Measurements from ENCODE around the gene DLGAP1.
"Not testable (repeated sequence)": the region's sequence is repeated elsewhere in the genome, so short reads cannot be mapped to it uniquely, and the experiment has no call there.

Gene DLGAP1

DNA sequence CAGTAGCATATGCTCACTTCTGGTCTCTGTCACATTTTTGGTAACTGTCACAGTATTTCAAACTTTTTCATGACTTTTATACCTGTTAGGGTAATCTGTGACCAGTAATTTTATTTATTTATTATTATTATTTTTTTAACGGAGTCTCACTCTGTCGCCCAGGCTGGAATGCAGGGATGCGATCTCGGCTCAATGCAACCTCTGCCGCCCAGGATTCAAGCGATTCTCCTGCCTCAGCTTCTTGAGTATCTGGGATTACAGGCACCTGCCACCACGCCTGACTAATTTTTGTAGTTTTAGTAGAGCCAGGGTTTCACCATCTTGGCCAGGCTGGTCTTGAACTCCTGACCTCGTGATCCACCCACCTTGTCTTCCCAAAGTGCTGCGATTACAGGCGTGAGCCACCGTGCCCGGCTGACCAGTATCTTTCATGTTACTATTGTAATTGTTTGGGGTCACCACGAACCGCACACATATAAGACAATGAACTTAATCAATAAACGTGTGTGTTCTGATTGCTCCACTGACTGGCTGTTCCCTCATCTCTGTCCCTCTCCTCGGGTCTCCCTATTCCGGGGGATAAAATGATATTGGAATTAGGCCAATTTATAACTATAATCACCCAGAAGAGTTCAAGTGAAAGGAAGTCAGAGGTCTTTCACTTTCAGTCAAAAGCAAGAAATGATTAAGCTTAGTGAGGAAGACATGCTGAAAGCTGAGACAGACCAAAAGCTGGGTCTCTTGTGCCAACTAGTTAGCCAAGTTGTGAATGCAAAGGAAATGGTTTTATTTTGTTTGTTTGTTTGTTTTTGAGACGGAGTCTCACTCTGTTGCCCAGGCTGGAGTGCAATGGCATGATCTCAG lies 982.2 kb downstream of the DLGAP1 start:
- DNase-seq: no peak

DNA sequence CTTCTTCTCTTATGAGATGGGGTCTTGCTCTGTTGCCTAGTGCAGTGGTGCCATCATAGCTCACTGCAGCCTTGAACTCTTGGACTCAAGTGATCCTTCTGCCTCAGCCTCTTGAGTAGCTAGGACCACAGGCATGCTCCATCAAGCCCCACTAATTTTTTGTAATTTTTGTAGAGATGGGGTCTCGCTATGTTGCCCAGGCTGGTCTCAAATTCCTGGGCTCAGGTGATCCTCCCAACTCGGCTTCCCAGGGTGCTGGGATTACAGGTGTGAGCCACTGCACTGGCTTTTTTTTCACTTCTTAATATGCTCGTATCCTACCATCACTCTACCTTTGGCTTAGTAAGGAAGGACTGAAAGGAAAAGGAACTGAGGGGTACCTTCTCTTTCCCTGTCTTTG lies 983.0 kb downstream of the DLGAP1 start:
- not testable (repeated sequence) for DNase-seq

DNA sequence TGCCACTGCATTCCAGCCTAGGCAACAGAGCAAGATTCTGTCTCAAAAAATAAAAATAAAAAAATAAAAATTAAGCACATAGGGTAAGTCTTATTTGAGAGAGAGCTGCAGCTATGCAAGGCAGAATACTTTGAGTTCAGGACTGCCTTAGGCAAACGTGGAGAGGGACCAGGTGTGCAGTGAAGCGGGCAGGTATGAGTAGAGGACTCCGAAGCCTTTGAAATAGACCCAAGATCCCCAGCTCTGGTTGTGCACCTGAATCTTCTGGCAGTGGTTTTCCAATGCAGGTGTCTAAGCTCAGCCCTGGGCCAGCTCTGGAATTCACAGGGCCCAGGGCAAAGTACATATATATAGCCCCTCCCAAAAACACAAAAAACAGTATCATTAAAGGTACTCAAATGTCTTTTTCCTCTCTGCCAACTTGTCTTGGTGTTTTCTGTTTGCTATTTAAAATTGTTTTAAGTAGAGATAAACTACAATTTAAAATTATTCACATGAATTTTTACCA lies 983.9 kb downstream of the DLGAP1 start:
- no peak for DNase-seq

DNA sequence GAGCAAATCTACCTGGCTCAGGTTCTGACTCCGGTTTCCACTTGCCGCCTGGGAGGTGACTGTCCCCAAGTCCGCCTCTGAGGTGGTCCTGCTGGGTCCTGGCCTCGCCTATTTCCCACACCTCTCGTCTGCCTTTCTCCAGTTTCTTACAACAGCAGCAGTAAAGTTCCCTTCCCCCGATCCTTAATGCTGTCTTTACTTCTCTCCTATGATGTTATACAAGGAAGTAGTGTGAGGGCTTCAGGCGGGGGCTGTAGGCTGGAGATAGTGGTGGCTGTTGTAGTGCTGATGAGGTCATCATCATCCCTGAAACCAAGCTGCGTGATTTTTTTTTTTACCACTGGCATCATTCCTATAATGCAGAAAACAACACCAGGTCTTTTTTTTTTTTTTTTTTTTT lies 986.3 kb downstream of the DLGAP1 start:
- DNase-seq: no peak

DNA sequence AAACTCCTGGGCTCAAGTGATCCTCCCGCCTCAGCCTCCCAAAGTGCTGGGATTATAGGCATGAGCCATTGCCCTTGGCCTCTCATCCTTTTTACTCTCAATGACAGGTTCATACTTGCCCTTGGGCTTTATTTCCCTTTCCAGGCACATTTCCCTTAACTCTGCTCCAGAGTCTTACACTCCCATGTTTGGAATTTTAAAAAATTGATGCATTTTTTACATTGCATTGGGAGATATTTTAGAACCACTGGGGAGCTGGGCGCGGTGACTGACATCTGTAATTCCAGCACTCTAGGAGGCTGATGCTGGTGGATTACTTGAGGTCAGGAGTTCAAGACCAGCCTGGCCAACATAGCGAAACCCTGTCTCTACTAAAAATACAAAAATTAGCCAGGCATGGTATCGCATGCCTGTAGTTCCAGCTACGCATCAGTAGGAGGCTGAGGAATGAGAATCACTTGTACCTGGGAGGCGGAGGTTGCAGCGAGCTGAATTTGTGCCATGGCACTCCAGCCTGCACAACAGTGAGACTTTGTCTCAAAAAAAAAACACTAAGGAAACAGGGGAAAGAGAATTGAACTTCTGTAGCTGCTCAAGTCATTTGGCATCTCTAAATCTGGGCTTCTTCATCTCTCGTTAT lies 986.9 kb downstream of the DLGAP1 start:
- no peak for DNase-seq

DNA sequence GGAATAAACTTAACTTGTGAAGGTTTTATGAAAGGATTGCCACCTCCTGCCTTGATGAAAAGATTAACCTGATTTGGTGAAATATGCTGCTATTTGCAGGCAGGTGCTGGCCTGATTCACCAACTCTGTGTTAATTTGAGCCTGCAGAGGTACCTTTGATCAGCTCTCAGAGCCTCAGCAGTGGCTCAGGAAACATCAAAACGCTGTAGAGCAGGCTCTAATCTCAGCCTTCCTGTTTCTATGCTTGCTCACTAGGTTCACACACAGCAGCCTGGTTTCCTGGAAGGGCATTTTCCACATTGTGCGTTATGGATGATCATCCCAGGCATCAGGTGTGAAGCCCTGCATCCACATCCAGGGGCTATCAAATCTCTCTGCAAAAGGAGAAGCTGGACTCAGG lies 988.2 kb downstream of the DLGAP1 start:
- DNase-seq: no peak

DNA sequence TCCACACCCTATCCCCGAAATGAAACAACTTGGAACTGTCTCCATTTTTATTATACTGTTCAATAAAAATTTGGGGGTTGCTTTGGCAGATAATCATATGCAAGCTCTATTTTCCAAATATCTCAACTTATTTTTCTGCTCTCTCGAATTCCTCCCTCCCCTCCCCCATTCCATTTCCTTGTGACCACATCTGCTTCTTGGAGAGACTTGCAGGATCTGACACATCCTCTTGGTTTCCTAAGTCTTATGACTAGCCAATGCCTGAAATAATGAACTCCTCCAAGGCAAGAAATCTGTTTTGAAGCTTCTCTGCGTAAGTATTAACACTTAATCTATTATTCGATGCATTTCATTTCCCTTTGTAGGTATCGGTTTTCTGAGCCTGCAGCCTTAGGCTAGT lies 989.1 kb downstream of the DLGAP1 start:
- no peak for DNase-seq

DNA sequence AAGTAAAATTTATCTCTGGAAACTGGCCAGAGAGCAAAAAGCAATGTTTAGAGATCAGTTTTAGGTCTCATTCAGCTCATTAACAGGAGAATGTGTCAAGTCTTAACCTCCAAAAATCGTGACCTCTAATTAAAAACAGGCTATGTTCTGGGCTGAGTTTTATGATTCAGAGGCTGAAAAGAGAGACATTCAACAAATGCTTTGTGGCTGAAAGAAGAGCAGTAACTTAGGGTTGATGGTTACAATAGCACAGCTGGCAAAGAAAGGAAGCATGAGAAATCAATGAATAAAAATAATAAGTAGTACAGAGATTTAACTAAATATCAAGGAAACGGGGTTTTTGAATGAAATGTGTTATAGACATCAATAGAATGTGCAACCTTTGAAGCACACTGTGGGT lies 992.1 kb downstream of the DLGAP1 start:
- no peak for DNase-seq

DNA sequence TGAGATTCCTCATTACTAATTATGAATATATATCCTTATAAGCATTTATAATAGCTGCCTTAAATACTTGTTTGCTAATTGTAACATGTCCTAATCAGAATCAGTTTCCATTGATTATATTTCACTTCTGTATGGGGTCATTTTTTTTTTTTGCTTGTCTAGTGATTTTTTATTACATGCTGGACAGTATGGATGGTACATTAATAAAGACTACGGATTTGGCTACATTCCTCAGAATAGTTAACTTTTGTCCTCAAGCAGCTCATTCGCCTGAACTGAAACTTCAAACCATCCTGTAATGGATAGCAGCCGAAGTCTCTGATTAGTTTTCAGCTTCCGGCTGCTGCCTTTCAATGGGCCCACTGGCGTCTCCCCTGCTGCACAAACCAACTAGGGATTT lies 993.4 kb downstream of the DLGAP1 start:
- no peak for DNase-seq

DNA sequence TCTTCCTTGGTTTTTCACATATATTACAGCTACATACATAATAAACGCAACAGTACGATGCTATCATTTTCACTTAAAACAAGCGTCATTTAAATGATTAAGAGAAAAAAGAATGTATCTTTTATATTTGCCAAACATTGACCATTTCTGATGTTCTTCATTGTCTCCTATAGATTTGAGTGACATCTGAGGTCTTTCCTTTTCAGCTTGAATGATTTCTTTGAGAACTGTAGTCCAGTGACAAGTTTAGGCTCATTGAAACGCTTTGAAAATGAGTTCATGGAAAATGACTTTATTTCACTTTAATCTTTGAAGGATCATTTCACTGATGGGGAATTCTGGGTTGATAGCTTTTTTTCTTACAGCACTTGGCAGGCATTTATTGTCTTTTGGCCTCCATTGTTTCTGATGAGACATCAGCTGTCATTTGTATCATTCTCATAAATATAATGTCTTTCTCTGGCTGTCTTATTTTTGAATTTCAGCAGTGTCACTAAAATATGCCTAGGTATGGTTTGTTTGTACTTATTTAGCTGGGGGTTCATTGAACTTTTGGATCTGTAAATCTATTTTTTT lies 994.2 kb downstream of the DLGAP1 start:
- DNase-seq: no peak

DNA sequence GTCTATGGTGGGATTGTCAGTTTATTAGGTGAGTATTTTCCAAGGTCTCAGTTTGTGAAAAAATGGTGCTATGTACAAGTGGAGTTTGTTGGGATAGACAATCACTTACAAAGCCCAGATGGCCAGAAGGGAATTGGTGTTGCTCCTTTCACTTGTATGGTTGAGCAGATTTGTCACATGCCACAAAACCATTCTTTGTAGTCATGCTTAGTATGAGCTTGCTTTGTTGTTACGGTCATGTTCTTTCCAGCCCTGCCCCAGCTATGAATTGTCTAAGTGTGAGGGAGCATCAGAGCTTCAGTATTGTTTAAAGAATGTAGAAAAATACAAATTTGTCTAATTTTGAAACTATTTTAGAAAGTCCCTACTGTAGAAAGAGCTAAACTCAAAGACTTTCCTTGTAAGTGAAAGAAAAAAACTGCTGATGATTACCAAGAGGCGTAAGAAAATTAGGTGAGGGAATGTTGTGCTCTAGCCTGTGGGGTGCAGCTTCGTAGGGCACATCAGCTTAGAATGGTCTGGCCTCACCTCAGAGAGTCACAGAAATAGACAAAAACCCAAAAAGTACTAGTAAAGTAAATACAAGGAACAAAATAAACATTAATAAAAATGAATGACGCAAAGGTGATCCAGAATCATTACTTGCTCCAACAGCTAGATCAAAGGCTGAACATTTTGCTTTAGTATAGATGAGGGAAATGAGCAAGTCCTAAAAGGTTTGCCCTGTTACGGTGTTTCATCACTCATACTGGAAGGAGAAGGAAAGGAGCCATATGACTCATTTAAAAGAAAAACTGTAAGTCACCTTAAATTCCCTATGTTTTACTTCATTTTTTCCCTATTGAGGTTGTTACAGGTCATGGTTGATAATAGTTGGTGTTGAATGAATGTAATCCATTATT lies 995.9 kb downstream of the DLGAP1 start:
- DNase-seq: no peak

DNA sequence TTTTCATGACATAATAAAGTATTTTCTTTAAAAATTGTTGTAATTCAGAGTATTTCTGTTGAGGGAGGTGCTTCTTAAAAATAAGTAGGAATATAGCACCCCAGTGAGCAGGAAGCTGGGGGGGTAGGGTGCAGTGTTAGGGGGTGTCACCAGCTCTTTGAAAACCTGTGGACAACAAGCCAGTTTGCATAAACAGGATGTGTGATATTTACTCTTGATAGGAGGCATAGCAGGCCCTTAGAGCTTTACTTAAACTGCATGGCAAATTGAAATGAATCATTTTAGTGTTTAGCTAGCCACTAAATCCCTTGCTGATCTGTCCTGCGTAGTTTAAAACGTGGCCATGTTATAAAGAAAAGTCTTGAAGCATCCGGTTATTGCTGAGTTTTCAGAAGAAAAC lies 996.7 kb downstream of the DLGAP1 start:
- DNase-seq: no peak

DNA sequence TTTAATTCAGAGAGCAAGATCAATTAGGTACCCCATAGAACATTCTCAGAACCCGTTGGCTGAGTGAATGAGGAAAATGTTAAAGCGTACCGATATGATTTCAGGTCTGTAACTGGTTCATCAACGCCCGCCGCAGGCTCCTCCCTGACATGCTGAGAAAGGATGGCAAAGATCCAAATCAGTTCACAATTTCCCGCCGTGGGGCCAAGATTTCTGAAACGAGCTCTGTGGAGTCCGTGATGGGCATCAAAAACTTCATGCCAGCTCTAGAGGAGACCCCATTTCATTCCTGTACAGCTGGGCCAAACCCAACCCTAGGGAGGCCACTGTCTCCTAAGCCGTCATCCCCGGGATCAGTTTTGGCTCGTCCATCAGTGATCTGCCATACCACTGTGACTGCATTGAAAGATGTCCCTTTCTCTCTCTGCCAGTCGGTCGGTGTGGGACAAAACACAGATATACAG lies 997.8 kb downstream of the DLGAP1 start:
- DNase-seq: no peak

DNA sequence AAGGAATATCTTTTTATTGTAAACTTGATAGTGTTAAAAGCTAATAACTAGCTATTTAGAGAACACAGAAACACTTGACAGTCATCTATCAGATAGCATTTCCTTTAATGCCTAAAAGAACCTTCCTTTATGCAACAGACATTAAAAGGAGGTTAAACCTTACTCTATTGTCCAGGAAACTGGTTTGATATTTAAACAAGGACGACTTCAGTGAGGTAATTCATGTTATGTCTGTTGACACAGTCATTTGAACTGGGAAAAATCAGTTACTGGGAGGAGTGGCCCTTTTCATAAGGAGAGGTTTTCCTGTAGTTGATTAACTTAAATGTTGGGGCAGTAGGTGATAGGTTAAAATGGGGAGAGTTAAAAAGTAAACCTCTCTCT lies 998.4 kb downstream of the DLGAP1 start:
- DNase-seq: no peak

DNA sequence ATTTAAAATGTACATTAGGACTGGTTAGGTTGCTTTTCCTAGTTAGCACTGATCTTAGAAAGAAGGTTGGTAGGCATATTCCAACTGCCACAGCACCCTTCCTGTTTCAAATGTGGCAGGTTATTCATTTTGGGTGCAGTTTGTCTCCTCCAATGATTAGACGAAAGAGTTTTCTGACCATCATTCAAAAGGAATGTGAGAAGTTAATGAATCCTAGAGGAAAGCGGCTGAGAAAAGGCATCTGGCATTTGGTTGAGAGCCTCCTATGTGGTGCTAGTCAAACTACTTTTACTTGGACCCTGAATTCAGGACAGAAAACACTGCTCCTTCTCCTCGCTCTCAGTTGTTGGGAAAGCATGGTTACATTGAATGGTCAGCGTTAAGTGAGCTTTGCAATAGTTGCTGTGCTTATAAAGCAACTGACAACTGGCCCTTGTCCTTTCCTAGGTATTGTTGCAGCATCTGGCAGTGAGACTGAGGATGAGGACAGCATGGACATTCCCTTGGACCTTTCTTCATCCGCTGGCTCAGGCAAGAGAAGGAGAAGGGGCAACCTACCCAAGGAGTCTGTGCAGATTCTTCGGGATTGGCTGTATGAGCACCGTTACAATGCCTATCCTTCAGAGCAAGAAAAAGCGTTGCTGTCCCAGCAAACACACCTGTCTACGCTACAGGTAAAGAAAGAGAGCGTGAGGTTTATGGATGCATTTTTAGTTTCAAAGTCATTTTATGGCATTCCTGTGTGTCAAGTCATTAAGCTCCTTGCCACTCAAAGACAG lies 999.0 kb downstream of the DLGAP1 start:
- no peak for DNase-seq

DNA sequence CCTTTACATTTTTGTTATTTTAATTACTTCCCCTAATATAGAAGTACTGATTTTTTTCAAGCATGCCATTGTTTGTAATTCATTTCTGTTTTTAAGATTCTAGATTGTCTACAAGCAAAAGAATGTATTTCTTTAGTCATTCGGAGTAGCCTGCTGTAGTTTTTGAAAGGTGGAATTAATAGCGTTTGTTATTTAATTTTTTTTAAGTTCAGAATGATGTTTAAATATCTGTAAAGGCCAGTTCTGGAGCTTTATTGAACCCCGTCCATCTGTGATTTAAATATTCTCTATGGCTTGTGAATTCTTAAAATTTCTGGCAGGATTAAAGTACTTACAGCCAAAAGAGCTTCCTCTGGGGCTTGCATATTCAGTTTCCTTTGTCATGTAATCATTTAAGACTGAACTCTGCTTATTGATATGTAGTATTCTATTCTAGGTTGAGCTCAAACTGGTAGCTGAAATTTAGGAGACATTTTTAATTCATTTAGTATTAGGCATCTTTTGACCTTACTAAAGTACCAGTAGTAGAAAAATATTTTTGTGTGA lies 999.9 kb downstream of the DLGAP1 start:
- no peak for DNase-seq

DNA sequence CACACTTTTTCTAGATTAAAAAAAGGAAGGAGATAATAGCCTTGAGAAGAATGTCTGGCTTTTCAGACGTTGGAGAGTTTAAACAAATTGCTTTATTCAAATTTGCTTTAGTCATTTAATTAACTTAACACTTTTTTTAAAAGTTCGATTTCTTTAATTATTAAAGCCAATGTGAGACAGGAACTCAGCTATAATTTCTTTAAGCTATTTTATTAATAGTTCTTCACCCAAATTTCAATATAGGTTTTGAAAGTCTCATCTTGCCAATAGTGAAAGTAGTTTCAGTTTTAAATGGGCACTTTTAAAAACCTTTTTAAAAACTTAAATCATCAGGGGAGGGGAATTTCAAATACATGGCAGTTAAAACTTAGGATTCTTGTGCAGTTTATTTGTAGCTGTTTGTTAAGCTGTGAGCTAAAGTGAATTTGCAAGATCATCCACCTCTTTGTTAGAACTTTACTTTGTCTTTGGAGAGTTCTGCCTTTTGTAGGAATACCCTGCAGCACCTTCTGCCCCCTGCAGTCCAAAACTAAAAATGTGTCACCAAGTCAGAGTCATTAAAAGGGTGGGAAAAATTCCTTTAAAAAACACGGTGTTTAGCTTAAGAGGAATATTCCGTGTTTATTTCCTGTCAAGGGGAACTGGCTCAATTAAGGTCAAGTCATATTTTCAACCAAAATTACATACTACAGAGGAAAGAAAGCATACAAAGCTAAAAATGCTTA lies 1000.6 kb downstream of the DLGAP1 start:
- no peak for DNase-seq

DNA sequence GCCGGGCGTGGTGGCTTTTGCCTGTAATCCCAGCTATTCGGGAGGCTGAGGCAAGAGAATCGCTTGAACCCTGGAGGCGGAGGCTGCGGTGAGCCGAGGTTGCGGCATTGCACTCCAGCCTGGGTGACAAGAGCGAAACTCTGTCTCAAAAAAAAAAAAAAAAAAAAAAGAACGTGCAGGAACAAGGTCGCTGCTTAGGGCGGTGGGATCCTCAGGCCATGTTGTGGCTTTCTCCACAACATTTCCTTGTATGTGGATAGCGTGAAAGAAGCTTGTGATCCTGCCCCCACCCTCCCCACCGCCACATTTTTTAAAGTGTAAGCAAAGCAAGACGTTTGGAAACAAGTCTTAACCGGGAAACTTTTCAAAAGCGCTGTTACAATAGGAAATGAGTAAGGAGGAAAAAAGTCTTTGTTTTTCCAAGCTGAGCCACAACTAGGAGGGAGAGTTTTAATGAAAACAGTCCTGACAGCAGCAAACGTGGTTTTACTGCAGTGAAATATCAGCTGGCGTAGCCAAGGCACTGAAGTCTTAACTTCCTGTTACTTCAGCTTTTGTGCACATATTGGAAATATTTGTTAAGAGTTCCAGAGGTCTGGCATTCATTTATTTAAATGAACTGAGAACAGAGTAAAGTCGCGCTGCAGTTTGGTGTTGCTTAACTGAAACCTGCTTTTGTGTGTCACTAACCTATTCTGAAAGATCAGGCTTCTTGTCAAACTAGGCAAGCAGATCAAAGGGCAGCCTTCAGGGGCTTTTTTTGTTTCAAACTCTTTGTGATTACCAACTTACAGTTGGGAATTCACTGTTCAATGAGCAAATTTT lies 1001.4 kb downstream of the DLGAP1 start:
- peak; percentile 35 for DNase-seq

DNA sequence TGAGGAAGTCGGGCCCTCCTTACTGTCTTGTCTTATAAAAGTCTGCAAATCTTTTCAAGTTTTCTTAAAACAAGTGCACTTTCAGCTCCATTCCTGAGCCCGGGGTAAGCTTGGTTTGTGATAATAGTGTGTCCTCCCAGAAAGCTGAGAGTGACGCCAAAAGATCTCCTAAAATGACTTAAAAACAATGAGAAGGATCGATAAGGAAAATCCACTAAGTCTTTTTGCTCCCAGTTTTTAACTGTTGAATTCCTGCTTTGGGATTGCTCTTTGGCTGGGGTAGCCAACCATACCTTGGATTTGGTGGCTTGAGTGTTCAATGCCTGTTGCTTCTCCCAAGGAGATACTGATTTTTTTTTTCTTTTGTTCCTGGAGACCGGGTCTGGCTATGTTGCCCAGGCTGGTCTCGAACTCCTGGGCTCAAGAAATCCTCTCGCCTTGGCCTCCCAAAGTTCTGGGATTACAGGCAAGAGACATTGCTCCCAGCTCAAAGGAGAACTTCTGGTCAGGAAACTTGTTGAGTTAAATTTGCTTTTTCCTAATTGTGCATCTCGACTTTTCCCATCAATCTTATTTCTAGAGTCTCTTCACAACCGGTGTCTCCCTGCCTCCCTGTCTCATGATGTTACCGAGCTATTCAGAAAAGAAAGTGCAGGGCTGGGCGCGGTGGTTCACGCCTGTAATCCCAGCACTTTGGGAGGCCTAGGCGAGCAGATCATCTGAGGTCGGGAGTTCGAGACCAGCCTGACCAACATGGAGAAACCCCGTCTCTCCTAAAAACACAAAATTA lies 1002.2 kb downstream of the DLGAP1 start:
- DNase-seq: no peak

All from activated CD8-positive, alpha-beta memory T cell treated with anti-CD3 and anti-CD28 coated beads, Interleukin-2, amount 50 U/mL, for 4 hours (primary cell).